Measurements from ENCODE around the gene ATG101. TPM values are rescaled to one million over a fixed set of nuclear protein-coding genes. Genes with fewer than 3 reads are reported as not detected.

ATG101 gene
- polyA plus RNA-seq, 1 of the 3 experiments (the other 2 are of a cell fraction), result 160 TPM

GRCh38 chr12:52024845-52025230, 44.9 kb upstream of the ATG101 start:
- 91% methylated on average over 15 of the region's 15 CpGs for WGBS (ENCODE audit: low lambda C conversion rate)
- Histone ChIP-seq H3F3A (replicated peaks; ENCODE audit: insufficient read depth) (no peaks in the 10 kb centered on the region), H3K4me3 (ENCODE audit: low read depth in 2 of 2, low read length in 1 of 2) (no peak overlapping the region), H4K20me1 (ENCODE audit: insufficient read depth) (no peaks in the 10 kb centered on the region), H3K27ac (ENCODE audit: low read depth in 2 of 2, low read length in 1 of 2) (peak overlapping the region in 1 of 2 experiments; percentile 69; a peak in 1 of 4 replicates), H3K9ac (no peak overlapping the region; the same call in 1 of the 2 replicates), H3K4me1 (ENCODE audit: control insufficient read depth in 1 of 2, insufficient read depth in 2 of 2, low read depth in 1 of 2, low read length in 1 of 2) (peaks cover 5 to 26% of the 10 kb centered on the region in 2 experiments; a peak in 2 of 4 replicates), H2AFZ (ENCODE audit: low read depth) (peak overlapping the region; percentile 96; the same call in 1 of the 2 replicates), H3K9me3 (no peaks in the 10 kb centered on the region), H3K79me2 (ENCODE audit: insufficient read depth) (no peaks in the 10 kb centered on the region), H3K27me3 (ENCODE audit: insufficient read depth) (no peaks in the 10 kb centered on the region), H3K36me3 (replicated peaks in 1 of 2; ENCODE audit: control insufficient read depth in 1 of 2, insufficient read depth in 2 of 2, low read length in 1 of 2) (no peaks in the 10 kb centered on the region), H3K9me2 (no peaks in the 10 kb centered on the region), H3K4me2 (no peak overlapping the region; the same call in 1 of the 2 replicates)
- CTCF ChIA-PET, result interaction anchor here (0.6 to 30.2 kb wide), 64 partner anchors 9 to 1000 kb away, joined by 3 to 949 read pairs (median 5); partner anchors contain the start of genes ACVR1B, ANKRD33, ATG101 and NR4A1
- TF ChIP-seq NRF1 (IDR thresholded peaks at IDR 0.05; ENCODE audit: low read depth, low read length) (no peak), MXI1 (IDR thresholded peaks at IDR 0.05; ENCODE audit: low read depth, low read length) (no peak), ELF1 (IDR thresholded peaks at IDR 0.05) (no peak), GATA2 (CRISPR knock-in tag; IDR thresholded peaks at IDR 0.05) (no peak), SMC3 (IDR thresholded peaks at IDR 0.05; ENCODE audit: low read depth, low read length) (no peak), JUND (IDR thresholded peaks at IDR 0.05) (no peak), RCOR1 (IDR thresholded peaks at IDR 0.05; ENCODE audit: low read length) (no peak)
- POLR2A ChIA-PET, result interaction anchor here (0.6 to 1.5 kb wide), 6 partner anchors 14 to 58 kb away, joined by 3 to 7 read pairs (median 4); partner anchors contain the start of genes ATG101 and TAMALIN
- no peak for DNase-seq

- DNase-seq, result no peak
- WGBS (ENCODE audit: low lambda C conversion rate), result 81% methylated on average over 5 of the region's 5 CpGs
- H3K36me3 ChIP-seq (replicated peaks in 1 of 2; ENCODE audit: control insufficient read depth in 1 of 2, insufficient read depth in 2 of 2, low read length in 1 of 2), result no peaks in the 10 kb centered on the region
- no peaks in the 10 kb centered on the region for H4K20me1 ChIP-seq (ENCODE audit: insufficient read depth)
- H3K27me3 ChIP-seq (ENCODE audit: insufficient read depth), result no peaks in the 10 kb centered on the region
- H3K79me2 ChIP-seq (ENCODE audit: insufficient read depth), result no peaks in the 10 kb centered on the region
- peak overlapping the region; percentile 40; the same call in 1 of the 2 replicates for H3K9ac ChIP-seq
- peaks cover 5 to 22% of the 10 kb centered on the region in 2 experiments; a peak in 2 of 4 replicates for H3K4me1 ChIP-seq (ENCODE audit: control insufficient read depth in 1 of 2, insufficient read depth in 2 of 2, low read depth in 1 of 2, low read length in 1 of 2)
- CTCF ChIA-PET, result interaction anchor here (1.1 to 30.2 kb wide), 43 partner anchors 9 to 859 kb away, joined by 3 to 949 read pairs (median 8); partner anchors contain the start of genes ANKRD33, ATG101, NR4A1 and SMIM41
- no peak overlapping the region for H3K4me3 ChIP-seq (ENCODE audit: low read depth in 2 of 2, low read length in 1 of 2)
- H2AFZ ChIP-seq (ENCODE audit: low read depth), result peak overlapping the region; percentile 89; the same call in 1 of the 2 replicates
- no peaks in the 10 kb centered on the region for H3K9me2 ChIP-seq
- H3F3A ChIP-seq (replicated peaks; ENCODE audit: insufficient read depth), result no peaks in the 10 kb centered on the region
- POLR2A ChIA-PET, result interaction anchor here (1.3 to 1.5 kb wide), 3 partner anchors 20 to 44 kb away, joined by 4 to 5 read pairs (median 4); partner anchors contain the start of genes ATG101 and TAMALIN
- no peaks in the 10 kb centered on the region for H3K9me3 ChIP-seq
- peak overlapping the region; percentile 68 for H3K4me2 ChIP-seq
- no peak for TF ChIP-seq NFIC (IDR thresholded peaks at IDR 0.05; ENCODE audit: borderline replicate concordance)
- TF ChIP-seq JUND (IDR thresholded peaks at IDR 0.05), result no peak
- no peak for TF ChIP-seq FOXJ3 (CRISPR knock-in tag; IDR thresholded peaks at IDR 0.05)
- no peak for TF ChIP-seq USF2 (IDR thresholded peaks at IDR 0.05; ENCODE audit: borderline replicate concordance, low read depth, low read length)
- no peak for TF ChIP-seq TCF12 (IDR thresholded peaks at IDR 0.05)
- no peak for TF ChIP-seq NRF1 (IDR thresholded peaks at IDR 0.05; ENCODE audit: low read depth, low read length)
- TF ChIP-seq GABPA (IDR thresholded peaks at IDR 0.05; ENCODE audit: low read depth), result no peak
- TF ChIP-seq YY1 (IDR thresholded peaks at IDR 0.05; ENCODE audit: low read depth), result no peak
- TF ChIP-seq SMC3 (IDR thresholded peaks at IDR 0.05; ENCODE audit: low read depth, low read length), result no peak
- TF ChIP-seq IRF3 (IDR thresholded peaks at IDR 0.05; ENCODE audit: low read depth, low read length), result no peak
- no peak for TF ChIP-seq REST (IDR thresholded peaks at IDR 0.05; ENCODE audit: low read depth, low read length)
- no peak for TF ChIP-seq CHD2 (IDR thresholded peaks at IDR 0.05; ENCODE audit: low read length, partially characterized antibody)
- TF ChIP-seq TEAD4 (IDR thresholded peaks at IDR 0.05; ENCODE audit: borderline replicate concordance, insufficient read depth), result no peak
- TF ChIP-seq EZH2phosphoT487 (IDR thresholded peaks at IDR 0.05; ENCODE audit: borderline replicate concordance, low read depth), result no peak
- no peak for TF ChIP-seq EP300 (IDR thresholded peaks at IDR 0.05; ENCODE audit: borderline replicate concordance in 1 of 2, low read depth in 1 of 2, low read length in 1 of 2)
- H3K27ac ChIP-seq (ENCODE audit: low read depth in 2 of 2, low read length in 1 of 2), result no peak overlapping the region; a peak in 2 of 4 replicates
Observed at GRCh38 chr12:52026263-52026662, 43.5 kb upstream of the ATG101 start.

Measured in SK-N-SH (cell line).